Measurements from ENCODE around the gene BUD13.

Gene BUD13

GRCh38 chr11:116700586-116701220 is 72.1 kb downstream of the BUD13 start:
- Mint-ChIP-seq H3K27ac (no peak overlapping the region), H3K27me3 (ENCODE audit: low read depth, poor library complexity) (peaks cover 11% of the 10 kb centered on the region), H3K4me3 (no peak overlapping the region), H3K36me3 (ENCODE audit: low read depth) (no peaks in the 10 kb centered on the region), H3K9me3 (no peaks in the 10 kb centered on the region), H3K4me1 (peaks cover 40% of the 10 kb centered on the region)
- TF ChIP-seq CTCF (IDR thresholded peaks at IDR 0.05): no peak
- no peak for DNase-seq
